A549 (cell line): Measurements from ENCODE around the gene REM2. TPM values are rescaled to one million over a fixed set of nuclear protein-coding genes. Genes with fewer than 3 reads are reported as not detected.

Experiments
- ATAC-seq, 2 experiments: fragments of 200-7000 bp in 1 of 2; fragments of >200 bp in 1 of 2; cut with Nextera tagmentation in 1 of 2; cut with Tn5 transposase in 1 of 2; 3 replicates each; pipeline versions ENCODE4 v1.8.0 to v1.9.1; 2018 to 2020; ENCODE audit warnings: mild to moderate bottlenecking in 1 of 2, moderate library complexity in 1 of 2
- CTCF ChIA-PET: fragments of 300-600 bp; sonication (Branson Sonifier 250); formaldehyde crosslinking; extraction: SDS; loops from one replicate; lab custom pipeline; 2021; ENCODE audit warnings: antibody characterized with exemption, inconsistent platforms; lab: Yijun Ruan, JAX
- POLR2A ChIA-PET: fragments of 350-600 bp; formaldehyde crosslinking; extraction: SDS; loops from one replicate; lab custom pipeline; 2021; ENCODE audit warnings: antibody characterized with exemption, inconsistent platforms; lab: Yijun Ruan, JAX
- DNase-seq, 2 experiments: peaks; one replicate each; pipeline versions ENCODE4 v3.0.0 to v3.0.0-alpha.2; 2011 to 2016; ENCODE audit warnings: low read depth in 1 of 2, low spot score in 1 of 2
- FAIRE-seq: peaks from 2 replicates; lab custom pipeline; 2011; peaks lifted over from hg19 to GRCh38; lab: Jason Lieb, UNC
- H3K27ac ChIP-seq, 2 experiments: fragments of >200 bp; sonication (Bioruptor Twin); formaldehyde crosslinking; 3 replicates each; pipeline ENCODE4 v1.5.1; 2016 to 2017
- H3K4me1 ChIP-seq: fragments of >200 bp; sonication (Bioruptor Twin); formaldehyde crosslinking; 3 replicates; pipeline ENCODE4 v1.6.1; 2016
- H3K4me2 ChIP-seq: fragments of >200 bp; sonication (Bioruptor Twin); formaldehyde crosslinking; 3 replicates; pipeline ENCODE4 v1.6.1; 2016
- H3K4me3 ChIP-seq: fragments of >200 bp; sonication (Bioruptor Twin); formaldehyde crosslinking; 3 replicates; pipeline ENCODE4 v1.5.1; 2016
- H3K9me3 ChIP-seq: fragments of >200 bp; sonication (Bioruptor Twin); formaldehyde crosslinking; 3 replicates; pipeline ENCODE4 v1.6.1; 2016
- BCL3 ChIP-seq: fragments of >200 bp; sonication (Bioruptor Twin); formaldehyde crosslinking; IDR thresholded peaks from 3 replicates; pipeline ENCODE4 v1.6.1; 2016
- BHLHE40 ChIP-seq: IDR thresholded peaks from 2 replicates; pipeline ENCODE4 v1.6.1; 2012; ENCODE audit warnings: low read depth, low read length, inconsistent platforms
- CBX8 ChIP-seq: fragments of 200-600 bp; sonication (generic); IDR thresholded peaks from 2 replicates; pipeline ENCODE4 v1.6.1; 2016
- CHD2 ChIP-seq: fragments of 150-350 bp; IDR thresholded peaks from 2 replicates; pipeline ENCODE4 v1.6.1; 2014; ENCODE audit warnings: low read length; ENCODE audit not compliant: partially characterized antibody
- CTCF ChIP-seq: fragments of >200 bp; sonication (Bioruptor Twin); formaldehyde crosslinking; IDR thresholded peaks from 3 replicates; pipeline ENCODE4 v1.5.1; 2016
- GATA3 ChIP-seq: IDR thresholded peaks from 2 replicates; pipeline ENCODE4 v1.6.1; 2012; ENCODE audit warnings: borderline replicate concordance
- HES2 ChIP-seq: fragments of >200 bp; sonication (Bioruptor Twin); formaldehyde crosslinking; IDR thresholded peaks from 2 replicates; pipeline ENCODE4 v1.6.1; 2016
- HMGXB4 ChIP-seq: fragments of 250-450 bp; sonication (Bioruptor Pico); IDR thresholded peaks from 2 replicates; pipeline ENCODE4 v1.5.0; 2021; ENCODE audit warnings: mild to moderate bottlenecking, moderate library complexity, borderline replicate concordance
- HOXB13 ChIP-seq: fragments of 250-450 bp; sonication (Bioruptor Pico); IDR thresholded peaks from 2 replicates; pipeline ENCODE4 v1.5.0; 2020; ENCODE audit warnings: low read depth, mild to moderate bottlenecking, moderate library complexity
- JUNB ChIP-seq: fragments of >200 bp; sonication (Bioruptor Twin); formaldehyde crosslinking; IDR thresholded peaks from 2 replicates; pipeline ENCODE4 v1.6.1; 2016
- KDM1A ChIP-seq: fragments of 200-600 bp; sonication (generic); IDR thresholded peaks from 2 replicates; pipeline ENCODE4 v1.6.1; 2016; ENCODE audit warnings: low read depth, mild to moderate bottlenecking
- MYC ChIP-seq: IDR thresholded peaks from 2 replicates; pipeline ENCODE4 v1.6.1; 2012; ENCODE audit warnings: mild to moderate bottlenecking, inconsistent platforms, low read length, improper control_type of control experiment, borderline replicate concordance
- RCOR1 ChIP-seq: fragments of 150-350 bp; IDR thresholded peaks from 2 replicates; pipeline ENCODE4 v1.6.1; 2014; ENCODE audit warnings: antibody characterized with exemption, low read length, low read depth
- REST ChIP-seq: fragments of 200-600 bp; sonication (generic); IDR thresholded peaks from 2 replicates; pipeline ENCODE4 v1.6.1; 2016; ENCODE audit warnings: antibody characterized with exemption, mild to moderate bottlenecking, moderate library complexity
- ZNF302 ChIP-seq: fragments of 250-450 bp; sonication (Bioruptor Pico); IDR thresholded peaks from 2 replicates; pipeline ENCODE4 v1.9.0; 2021; ENCODE audit warnings: inconsistent platforms, mild to moderate bottlenecking, moderate library complexity
- WGBS: methylation state at CpG from one replicate; pipeline ENCODE4 v1.1.6; 2017; ENCODE audit errors: missing lambda C conversion rate; 5-methylcytosine and 5-hydroxymethylcytosine counted together
- polyA plus RNA-seq, 4 experiments: library from polyadenylated mRNA; depleted of rRNA in 3 of 4; stranded (reverse); fragments of >200 nt; fragmentation: RNase III in 1 of 4; extraction: RNeasy Plus Mini Kit Qiagen cat#74134 plus additional on column Dnase treatment in 1 of 4; gene quantifications; 2 replicates in 3 of 4; 3 replicates in 1 of 4; pipeline ENCODE4 v1.2.3, GENCODE V29; 2011 to 2017
- TF ChIP-seq, protein P1 (sequence below): IDR thresholded peaks from 2 replicates; pipeline ENCODE4 v1.6.1; 2012

REM2 gene
- polyA plus RNA-seq, 2 of the 4 experiments (the other 2 are of a cell fraction) = 0.23 to 0.31 TPM

DNA sequence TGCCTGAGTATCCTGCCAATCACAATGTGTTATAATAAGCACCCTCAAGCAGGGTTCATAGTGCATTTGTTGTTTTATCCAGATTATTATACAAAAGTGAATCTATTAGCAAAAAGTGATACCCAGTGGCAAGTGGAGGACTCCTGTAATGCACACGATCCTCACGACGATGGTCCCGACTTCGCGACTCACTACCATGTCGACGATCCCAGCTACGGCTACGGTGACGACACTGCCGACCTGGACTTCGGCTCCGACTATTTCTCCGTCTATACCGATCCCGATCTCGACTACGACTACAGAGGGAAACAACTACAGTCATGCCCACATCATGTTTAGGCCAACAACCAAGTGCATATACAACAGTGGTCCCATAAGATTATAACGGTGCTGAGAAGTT is 23.1 kb downstream of the REM2 start (continued):
- TF ChIP-seq HMGXB4 (CRISPR knock-in tag) (no peak), HOXB13 (CRISPR knock-in tag) (no peak), HES2 (no peak), ZNF302 (CRISPR knock-in tag) (no peak)
- TF ChIP-seq, protein P1, sequence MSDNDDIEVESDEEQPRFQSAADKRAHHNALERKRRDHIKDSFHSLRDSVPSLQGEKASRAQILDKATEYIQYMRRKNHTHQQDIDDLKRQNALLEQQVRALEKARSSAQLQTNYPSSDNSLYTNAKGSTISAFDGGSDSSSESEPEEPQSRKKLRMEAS = no peak

DNA sequence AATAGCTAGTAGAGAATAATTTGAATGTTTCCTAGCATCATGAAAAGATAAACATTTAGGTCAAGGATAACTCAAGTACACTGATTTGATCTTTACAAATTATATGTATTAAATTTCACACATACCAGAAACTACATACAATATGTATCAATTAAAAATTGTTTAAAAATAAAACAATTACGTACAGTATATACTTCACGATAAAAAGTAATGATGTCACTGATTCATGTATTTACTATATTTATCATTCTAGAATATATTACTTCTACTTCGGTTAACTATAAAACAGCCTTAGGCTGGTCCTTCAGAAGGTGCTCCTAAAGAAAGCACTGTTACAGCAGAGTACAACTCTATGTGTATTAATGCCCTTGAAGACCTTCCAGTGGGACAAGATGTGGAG is 24.4 kb downstream of the REM2 start:
- no peaks in the 10 kb centered on the region for H3K4me1 ChIP-seq
- FAIRE-seq = no peak
- CTCF ChIA-PET = interaction anchor here (1.0 to 14.6 kb wide), 7 partner anchors 6 to 337 kb away, joined by 3 to 118 read pairs (median 3); no protein-coding TSS in a partner anchor

More for the DNA sequence above, 24.4 kb downstream of the REM2 start:
- POLR2A ChIA-PET = interaction anchor here (0.7 kb wide), 1 partner anchor 84 kb away, joined by 3 read pairs; no protein-coding TSS in a partner anchor
- TF ChIP-seq CHD2 = no peak
- no peak for TF ChIP-seq KDM1A
- TF ChIP-seq BHLHE40 = no peak
- no peak for TF ChIP-seq JUNB
- TF ChIP-seq CBX8 = no peak
- no peak for TF ChIP-seq RCOR1
- TF ChIP-seq MYC = no peak
- no peak for TF ChIP-seq CTCF
- TF ChIP-seq BCL3 = no peak
- TF ChIP-seq GATA3 = no peak
- TF ChIP-seq REST = no peak
- DNase-seq (no peak), ATAC-seq (no peak)
- H3K27ac ChIP-seq = no peak overlapping the region
- no peaks in the 10 kb centered on the region for H3K9me3 ChIP-seq
- no peak overlapping the region for H3K4me3 ChIP-seq
- 93% methylated on average over 3 of the region's 3 CpGs for WGBS
- no peak overlapping the region for H3K4me2 ChIP-seq
